Gastrocnemius medialis (tissue), 4 donors: Measurements from ENCODE around the gene GPR158. TPM values are rescaled to one million over a fixed set of nuclear protein-coding genes. Genes with fewer than 3 reads are reported as not detected.

Experiments
- ATAC-seq, 2 donors: fragments of 150-250 bp; one replicate each; pipeline ENCODE4 v1.9.1; 2016
- DNase-seq, 2 donors: peaks; one replicate each; pipeline ENCODE4 v3.0.0-alpha.2; 2019
- H3K27ac ChIP-seq, 4 donors: fragments of 200-600 bp; sonication (generic); 1 replicate in 1 of 4; 2 replicates in 3 of 4; pipeline ENCODE4 v1.5.1; 2016 to 2018; ENCODE audit warnings: mild to moderate bottlenecking in 2 of 4, moderate library complexity in 1 of 4
- H3K27me3 ChIP-seq, 3 donors: fragments of 200-600 bp; sonication (generic) in 2 of 3; 1 replicate in 1 of 3; 2 replicates in 2 of 3; pipeline versions ENCODE4 v1.5.1 to v1.6.0; 2016 to 2019; ENCODE audit warnings: mild to moderate bottlenecking in 1 of 3, moderate library complexity in 1 of 3
- H3K36me3 ChIP-seq, 2 donors: fragments of 200-600 bp; sonication (generic) in 1 of 2; one replicate each; pipeline ENCODE4 v1.5.1; 2017 to 2018
- H3K4me1 ChIP-seq, 2 donors: fragments of 200-600 bp; sonication (generic) in 1 of 2; one replicate each; pipeline ENCODE4 v1.5.1; 2016 to 2017; ENCODE audit warnings: mild to moderate bottlenecking in 2 of 2
- H3K4me3 ChIP-seq, 4 donors: fragments of 200-600 bp; sonication (generic) in 3 of 4; 1 replicate in 1 of 4; 2 replicates in 3 of 4; pipeline ENCODE4 v1.5.1; 2016 to 2019; ENCODE audit warnings: mild to moderate bottlenecking in 2 of 4
- H3K9me3 ChIP-seq, 3 donors: fragments of 200-600 bp; sonication (generic) in 2 of 3; 1 replicate in 1 of 3; 2 replicates in 2 of 3; pipeline ENCODE4 v1.5.1; 2016 to 2019
- POLR2A ChIP-seq, 2 donors: fragments of 450-650 bp; IDR thresholded peaks; one replicate each; pipeline ENCODE4 v1.6.1; 2017; ENCODE audit warnings: antibody characterized with exemption in 2 of 2, mild to moderate bottlenecking in 2 of 2, moderate library complexity in 2 of 2
- in situ Hi-C, 4 donors: fragments of 200-750 bp; cut with MboI; loops; one replicate each; pipeline versions ENCODE4 v1.15.0 to v1.8.0; 2017; ENCODE audit warnings: low sequenced_read_pairs in 4 of 4
- intact Hi-C: fragments of 100-400 bp; cut with DNase I; formaldehyde crosslinking; loops from one replicate; pipeline ENCODE4 v1.15.1; 2023; ENCODE audit warnings: low total_unique reads
- total RNA-seq, 4 donors: library from RNA; depleted of rRNA; stranded (reverse); fragments of >200 nt; gene quantifications; one replicate each; pipeline versions ENCODE4 v1.1.0 to v1.2.3, GENCODE V29; 2016
- TF ChIP-seq, protein P1 (sequence below), 5 experiments: fragments of 450-650 bp in 3 of 5; fragments of 200-600 bp in 2 of 5; sonication (generic) in 2 of 5; IDR thresholded peaks in 4 of 5; conservative IDR thresholded peaks in 1 of 5; 1 replicate in 4 of 5; 2 replicates in 1 of 5; pipeline ENCODE4 v1.5.1; 2016 to 2019; ENCODE audit warnings: antibody characterized with exemption in 5 of 5, mild to moderate bottlenecking in 3 of 5, moderate library complexity in 3 of 5

The GPR158 gene
- total RNA-seq, 4 donors from 2014 or later, result 0.04 TPM; not detected in 3

DNA sequence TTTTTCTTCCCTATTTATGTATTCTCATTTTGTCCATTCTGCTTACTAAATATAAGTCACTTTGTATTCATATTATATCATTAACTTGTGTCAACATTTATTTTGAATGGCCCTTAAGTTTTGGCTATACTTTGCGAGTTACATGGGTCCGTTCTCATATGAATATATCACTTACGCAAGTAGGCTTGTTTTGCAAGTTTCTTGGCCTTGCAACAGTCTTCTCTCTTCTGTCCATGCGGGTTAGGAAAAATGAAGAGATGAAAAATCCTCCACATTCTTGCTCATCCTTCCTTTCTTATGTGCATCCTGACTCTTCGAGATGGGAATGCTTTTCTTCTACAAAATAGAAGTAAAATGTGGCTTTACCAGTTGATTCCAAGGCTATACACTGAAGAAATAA, 82.8 kb downstream of the GPR158 start:
- H3K27ac ChIP-seq, result no peak overlapping the region
- no peak for TF ChIP-seq POLR2A (IDR thresholded peaks at IDR 0.05)
- TF ChIP-seq, protein P1, sequence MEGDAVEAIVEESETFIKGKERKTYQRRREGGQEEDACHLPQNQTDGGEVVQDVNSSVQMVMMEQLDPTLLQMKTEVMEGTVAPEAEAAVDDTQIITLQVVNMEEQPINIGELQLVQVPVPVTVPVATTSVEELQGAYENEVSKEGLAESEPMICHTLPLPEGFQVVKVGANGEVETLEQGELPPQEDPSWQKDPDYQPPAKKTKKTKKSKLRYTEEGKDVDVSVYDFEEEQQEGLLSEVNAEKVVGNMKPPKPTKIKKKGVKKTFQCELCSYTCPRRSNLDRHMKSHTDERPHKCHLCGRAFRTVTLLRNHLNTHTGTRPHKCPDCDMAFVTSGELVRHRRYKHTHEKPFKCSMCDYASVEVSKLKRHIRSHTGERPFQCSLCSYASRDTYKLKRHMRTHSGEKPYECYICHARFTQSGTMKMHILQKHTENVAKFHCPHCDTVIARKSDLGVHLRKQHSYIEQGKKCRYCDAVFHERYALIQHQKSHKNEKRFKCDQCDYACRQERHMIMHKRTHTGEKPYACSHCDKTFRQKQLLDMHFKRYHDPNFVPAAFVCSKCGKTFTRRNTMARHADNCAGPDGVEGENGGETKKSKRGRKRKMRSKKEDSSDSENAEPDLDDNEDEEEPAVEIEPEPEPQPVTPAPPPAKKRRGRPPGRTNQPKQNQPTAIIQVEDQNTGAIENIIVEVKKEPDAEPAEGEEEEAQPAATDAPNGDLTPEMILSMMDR (IDR thresholded peaks at IDR 0.05 in 4 of 5, conservative IDR thresholded peaks at IDR 0.05 in 1 of 5), result no peak
- H3K36me3 ChIP-seq, result no peaks in the 10 kb centered on the region
- H3K4me1 ChIP-seq, result no peaks in the 10 kb centered on the region
- in situ Hi-C loops, result no loop called here
- H3K9me3 ChIP-seq, result no peaks in the 10 kb centered on the region
- no peak overlapping the region for H3K4me3 ChIP-seq
- ATAC-seq (no peak), DNase-seq (no peak)
- intact Hi-C loops, result no loop called here
- no peaks in the 10 kb centered on the region for H3K27me3 ChIP-seq

- intact Hi-C loops, result no loop called here
- TF ChIP-seq, protein P1 (IDR thresholded peaks at IDR 0.05 in 4 of 5, conservative IDR thresholded peaks at IDR 0.05 in 1 of 5), result no peak
- no peak for TF ChIP-seq POLR2A (IDR thresholded peaks at IDR 0.05)
- H3K27ac ChIP-seq, result no peak overlapping the region
- DNase-seq, result no peak
- no peaks in the 10 kb centered on the region for H3K9me3 ChIP-seq
- H3K36me3 ChIP-seq, result no peaks in the 10 kb centered on the region
- in situ Hi-C loops, result no loop called here
- no peaks in the 10 kb centered on the region for H3K27me3 ChIP-seq
- ATAC-seq, result no peak
- H3K4me3 ChIP-seq, result no peak overlapping the region
- H3K4me1 ChIP-seq, result no peaks in the 10 kb centered on the region
Measured at GRCh38 chr10:25261110-25261509, 86.3 kb downstream of the GPR158 start.

- no peaks in the 10 kb centered on the region for H3K27me3 ChIP-seq
- DNase-seq (no peak), ATAC-seq (no peak)
- H3K4me3 ChIP-seq, result no peak overlapping the region
- no peak overlapping the region for H3K27ac ChIP-seq
- in situ Hi-C loops (no loop called here), intact Hi-C loops (no loop called here)
- no peaks in the 10 kb centered on the region for H3K4me1 ChIP-seq
- H3K9me3 ChIP-seq, result no peaks in the 10 kb centered on the region
- no peak for TF ChIP-seq POLR2A (IDR thresholded peaks at IDR 0.05)
- TF ChIP-seq, protein P1 (IDR thresholded peaks at IDR 0.05 in 4 of 5, conservative IDR thresholded peaks at IDR 0.05 in 1 of 5), result no peak
- no peaks in the 10 kb centered on the region for H3K36me3 ChIP-seq
Measured at GRCh38 chr10:25261558-25261957, 86.8 kb downstream of the GPR158 start.

GRCh38 chr10:25263931-25264330, 89.1 kb downstream of the GPR158 start:
- in situ Hi-C loops, result no loop called here

More at GRCh38 chr10:25263931-25264330, 89.1 kb downstream of the GPR158 start:
- no peak overlapping the region for H3K4me3 ChIP-seq
- no peak for TF ChIP-seq POLR2A (IDR thresholded peaks at IDR 0.05)
- TF ChIP-seq, protein P1 (IDR thresholded peaks at IDR 0.05 in 4 of 5, conservative IDR thresholded peaks at IDR 0.05 in 1 of 5), result no peak
- no peak overlapping the region for H3K27ac ChIP-seq
- ATAC-seq (no peak), DNase-seq (no peak)
- H3K36me3 ChIP-seq, result no peaks in the 10 kb centered on the region
- H3K27me3 ChIP-seq, result no peaks in the 10 kb centered on the region
- no peaks in the 10 kb centered on the region for H3K9me3 ChIP-seq
- intact Hi-C loops, result no loop called here
- no peaks in the 10 kb centered on the region for H3K4me1 ChIP-seq
